Measurements from ENCODE around the gene PFAS. TPM values are rescaled to one million over a fixed set of nuclear protein-coding genes. Genes with fewer than 3 reads are reported as not detected.
A peak's percentile ranks its signal among the peaks of the same experiment; 100 is the strongest.

PFAS gene
- total and polyA plus RNA-seq, 10 of the 15 experiments (the other 5 are each of a cell fraction or from before 2014, with no cell fraction given), result 13.9 to 122 (median 47.2) TPM

GRCh38 chr17:8225813-8226535, 23.1 kb upstream of the PFAS start (continued):
- TF ChIP-seq KLF5 (IDR thresholded peaks at IDR 0.05; ENCODE audit: partially characterized antibody) (peak; percentile 21), POLR2A (IDR thresholded peaks at IDR 0.05; ENCODE audit: low read depth, low read length) (peak; percentile 10), FOS (IDR thresholded peaks at IDR 0.05; ENCODE audit: borderline replicate concordance, extremely low read depth, insufficient read length) (no peak), ELK1 (IDR thresholded peaks at IDR 0.05; ENCODE audit: low read depth, low read length) (no peak), ZBTB11 (CRISPR knock-in tag; IDR thresholded peaks at IDR 0.05) (no peak)

Data from GM12878 (cell line).